Right cardiac atrium (tissue), 5 donors: ENCODE data around the gene CDH12. TPM values are rescaled to one million over a fixed set of nuclear protein-coding genes. Genes with fewer than 3 reads are reported as not detected.

Experiments
- ATAC-seq, 2 donors: fragments of 200-7000 bp; cut with Tn5 transposase; one replicate each; pipeline versions ENCODE4 v1.8.0 to v1.9.1; 2020; ENCODE audit warnings: moderate library complexity in 2 of 2, mild to moderate bottlenecking in 1 of 2
- DNase-seq, 3 donors: peaks; one replicate each; pipeline ENCODE4 v3.0.0-alpha.2; 2020
- H3K27ac ChIP-seq: one replicate; pipeline ENCODE4 v1.5.1; 2013; ENCODE audit warnings: mild to moderate bottlenecking, low read length, control low read depth, moderate library complexity
- H3K27me3 ChIP-seq: one replicate; pipeline ENCODE4 v1.6.1; 2013; ENCODE audit not compliant: control insufficient read depth, insufficient read depth
- H3K4me1 ChIP-seq: one replicate; pipeline ENCODE4 v1.6.1; 2013; ENCODE audit warnings: low read length; ENCODE audit not compliant: control insufficient read depth, insufficient read depth
- H3K4me3 ChIP-seq: one replicate; pipeline ENCODE4 v1.5.1; 2013; ENCODE audit warnings: low read length, control low read depth
- H3K9me3 ChIP-seq: one replicate; pipeline ENCODE4 v1.6.1; 2013; ENCODE audit warnings: low read length; ENCODE audit not compliant: control insufficient read depth
- WGBS: extraction: QIAGEN DNeasy Blood & Tissue Kit; methylation state at CpG from one replicate; pipeline ENCODE4 v1.1.7; 2013; 5-methylcytosine and 5-hydroxymethylcytosine counted together
- intact Hi-C, 4 donors: fragments of 100-400 bp; cut with DNase I; formaldehyde crosslinking; loops; one replicate each; pipeline versions ENCODE4 v1.11.0 to v1.14.0; 2022 to 2023
- polyA plus RNA-seq: library from polyadenylated mRNA; stranded (reverse); fragments of 200-250 nt; gene quantifications from one replicate; pipeline ENCODE4 v1.2.3, GENCODE V29; 2013
- total RNA-seq, 4 donors: library from RNA; stranded (reverse); fragmentation: NEBNext Ultra II Directional; extraction: Animal tissue kit (Norgen Biotek cat#: 25700); gene quantifications; one replicate each; pipeline ENCODE4 v1.2.1, GENCODE V29; 2021
- donor health status: healthy with polysubstance abuse.
- donor health status: DM: no; HTN: yes; CAD: no.
- donor health status: DM: no; HTN: no; CAD: no.
- donor health status: DM: no; HTN: yes; CAD: no; lungs with severe emphysema.
- donor health status: DM: yes; HTN: yes; CAD: no.

Gene CDH12
- total and polyA plus RNA-seq, 5 donors = not detected

- DNase-seq (no peak), ATAC-seq (no peak)
- Histone ChIP-seq H3K27ac (no peak overlapping the region), H3K9me3 (no peaks in the 10 kb centered on the region), H3K4me3 (no peak overlapping the region), H3K4me1 (no peaks in the 10 kb centered on the region), H3K27me3 (no peaks in the 10 kb centered on the region)
- intact Hi-C loops = no loop called here
Observed at GRCh38 chr5:22651355-22651754, 201.8 kb downstream of the CDH12 start.

DNA sequence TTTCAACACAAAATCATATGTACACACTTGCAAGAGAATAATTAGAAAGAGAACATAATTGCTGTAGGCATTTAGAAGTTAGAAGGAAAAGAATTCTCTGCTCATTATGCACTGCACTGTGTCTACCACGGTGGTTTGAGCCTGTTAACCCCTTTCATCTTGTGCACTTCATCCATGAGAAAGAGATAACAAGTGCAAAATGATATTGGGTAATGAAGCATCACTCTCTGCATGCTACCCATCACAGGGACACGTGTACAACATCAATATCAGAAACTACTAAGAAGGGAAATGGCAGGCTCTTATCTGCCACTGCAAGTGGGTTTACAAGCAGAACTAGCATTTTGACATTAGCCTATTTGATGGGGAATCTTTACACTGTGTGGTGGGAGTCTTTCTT is 202.6 kb downstream of the CDH12 start:
- no peak overlapping the region for H3K4me3 ChIP-seq
- no peak for ATAC-seq
- DNase-seq = no peak
- H3K9me3 ChIP-seq = no peaks in the 10 kb centered on the region
- 22% methylated on average over 2 of the region's 2 CpGs for whole genome bisulfite sequencing
- H3K27ac ChIP-seq = no peak overlapping the region
- no peaks in the 10 kb centered on the region for H3K4me1 ChIP-seq
- no peaks in the 10 kb centered on the region for H3K27me3 ChIP-seq
- intact Hi-C loops = no loop called here

GRCh38 chr5:22649074-22649473 is 204.1 kb downstream of the CDH12 start:
- no peak for ATAC-seq
- H3K4me3 ChIP-seq = no peak overlapping the region
- H3K9me3 ChIP-seq = no peaks in the 10 kb centered on the region
- 55% methylated on average over 1 of the region's 1 CpG for WGBS
- DNase-seq = no peak
- H3K4me1 ChIP-seq = no peaks in the 10 kb centered on the region
- H3K27ac ChIP-seq = no peak overlapping the region
- no peaks in the 10 kb centered on the region for H3K27me3 ChIP-seq
- intact Hi-C loops = no loop called here

- WGBS = 51% methylated on average over 1 of the region's 1 CpG
- no peak for DNase-seq
- no peak for ATAC-seq
- H3K4me3 ChIP-seq = no peak overlapping the region
- intact Hi-C loops = no loop called here
- no peaks in the 10 kb centered on the region for H3K4me1 ChIP-seq
- H3K27ac ChIP-seq = no peak overlapping the region
- no peaks in the 10 kb centered on the region for H3K9me3 ChIP-seq
- H3K27me3 ChIP-seq = no peaks in the 10 kb centered on the region
Observed at GRCh38 chr5:22644859-22645258, 208.3 kb downstream of the CDH12 start.

- ATAC-seq (no peak), DNase-seq (no peak)
- WGBS = 79% methylated on average over 2 of the region's 2 CpGs
- Histone ChIP-seq H3K9me3 (no peaks in the 10 kb centered on the region), H3K27ac (no peak overlapping the region), H3K4me1 (no peaks in the 10 kb centered on the region), H3K4me3 (no peak overlapping the region), H3K27me3 (no peaks in the 10 kb centered on the region)
- intact Hi-C loops = no loop called here
Observed at GRCh38 chr5:22643356-22643755, 209.8 kb downstream of the CDH12 start.

- ATAC-seq = no peak
- WGBS = 37% methylated on average over 3 of the region's 3 CpGs
- no peaks in the 10 kb centered on the region for H3K4me1 ChIP-seq
- no peak overlapping the region for H3K4me3 ChIP-seq
- no peak overlapping the region for H3K27ac ChIP-seq
- intact Hi-C loops = no loop called here
- H3K9me3 ChIP-seq = peaks cover 2% of the 10 kb centered on the region
- H3K27me3 ChIP-seq = no peaks in the 10 kb centered on the region
- DNase-seq = no peak
Observed at GRCh38 chr5:22631683-22632082, 221.5 kb downstream of the CDH12 start.

- intact Hi-C loops = no loop called here
- no peaks in the 10 kb centered on the region for H3K4me1 ChIP-seq
- ATAC-seq (no peak), DNase-seq (no peak)
- no peak overlapping the region for H3K27ac ChIP-seq
- H3K4me3 ChIP-seq = no peak overlapping the region
- no peaks in the 10 kb centered on the region for H3K27me3 ChIP-seq
- peaks cover 2% of the 10 kb centered on the region for H3K9me3 ChIP-seq
- WGBS = 80% methylated on average over 4 of the region's 4 CpGs
Observed at GRCh38 chr5:22627029-22627428, 226.1 kb downstream of the CDH12 start.

DNA sequence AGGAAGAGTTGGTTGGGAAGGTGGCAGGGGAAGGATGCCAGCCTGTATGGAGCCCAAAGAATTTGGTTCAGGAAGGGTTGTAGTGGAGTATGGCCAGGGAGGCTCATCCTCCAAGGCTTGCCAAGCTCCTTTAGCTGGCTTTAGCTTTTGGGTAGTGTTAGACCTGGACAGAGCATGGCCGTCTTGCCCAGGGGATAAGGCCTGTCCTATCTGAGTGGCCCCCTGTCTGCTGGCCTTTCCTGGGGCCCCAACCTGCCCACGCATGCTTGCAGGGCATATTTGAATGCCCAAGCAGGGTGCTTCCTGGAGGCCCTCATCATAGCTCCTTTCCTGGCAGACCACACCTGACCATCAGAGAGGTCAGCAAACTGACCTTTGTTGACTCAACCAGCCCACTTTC is 227.7 kb downstream of the CDH12 start:
- no peak for DNase-seq
- H3K9me3 ChIP-seq = no peaks in the 10 kb centered on the region
- H3K4me1 ChIP-seq = no peaks in the 10 kb centered on the region
- no peak overlapping the region for H3K4me3 ChIP-seq
- H3K27me3 ChIP-seq = no peaks in the 10 kb centered on the region
- intact Hi-C loops = no loop called here
- H3K27ac ChIP-seq = no peak overlapping the region
- peak in 1 of 2 donors; percentile 36 for ATAC-seq
- WGBS = 95% methylated on average over 2 of the region's 2 CpGs

DNA sequence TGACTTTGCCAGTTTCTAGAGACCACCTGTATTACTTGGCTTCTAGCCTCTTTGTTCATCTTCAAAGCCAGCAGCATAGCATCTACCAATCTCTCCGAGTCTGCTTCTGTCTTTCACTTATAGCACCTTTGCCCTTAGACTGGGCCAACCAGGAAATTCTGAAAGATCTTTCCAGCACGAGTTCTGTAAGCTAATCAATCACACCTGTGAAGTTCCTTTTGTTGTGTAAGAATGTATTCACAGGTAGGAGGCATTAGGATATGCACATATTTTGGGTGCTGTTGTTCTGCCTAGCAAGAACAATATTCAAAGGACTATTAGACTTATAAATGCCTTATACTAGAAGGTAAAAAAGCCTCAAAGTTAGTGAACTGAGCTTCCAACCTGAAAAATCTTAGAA is 232.1 kb downstream of the CDH12 start:
- intact Hi-C loops = no loop called here
- Histone ChIP-seq H3K27me3 (no peaks in the 10 kb centered on the region), H3K9me3 (no peaks in the 10 kb centered on the region), H3K27ac (no peak overlapping the region), H3K4me3 (no peak overlapping the region), H3K4me1 (no peaks in the 10 kb centered on the region)
- 16% methylated on average over 2 of the region's 2 CpGs for WGBS
- DNase-seq (no peak), ATAC-seq (no peak)

DNA sequence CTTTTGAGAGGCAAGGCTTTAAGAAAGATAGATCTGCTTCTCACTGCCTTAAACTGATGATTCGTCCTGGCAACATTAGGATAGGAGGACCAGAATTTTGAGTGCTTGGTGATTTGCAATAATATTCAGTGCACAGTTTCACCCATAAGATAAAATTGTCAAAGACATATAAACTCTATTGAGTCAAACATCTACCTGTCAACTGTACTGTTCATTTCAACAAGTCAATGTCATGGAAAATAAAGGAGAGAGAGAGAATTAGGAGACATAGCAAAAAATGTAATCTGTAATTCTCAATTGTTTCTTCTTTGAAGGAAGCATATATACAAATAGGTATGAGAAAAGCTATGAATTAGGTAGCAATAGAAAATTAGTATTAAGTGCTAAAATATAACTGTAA is 237.2 kb downstream of the CDH12 start:
- no peak for ATAC-seq

DNA sequence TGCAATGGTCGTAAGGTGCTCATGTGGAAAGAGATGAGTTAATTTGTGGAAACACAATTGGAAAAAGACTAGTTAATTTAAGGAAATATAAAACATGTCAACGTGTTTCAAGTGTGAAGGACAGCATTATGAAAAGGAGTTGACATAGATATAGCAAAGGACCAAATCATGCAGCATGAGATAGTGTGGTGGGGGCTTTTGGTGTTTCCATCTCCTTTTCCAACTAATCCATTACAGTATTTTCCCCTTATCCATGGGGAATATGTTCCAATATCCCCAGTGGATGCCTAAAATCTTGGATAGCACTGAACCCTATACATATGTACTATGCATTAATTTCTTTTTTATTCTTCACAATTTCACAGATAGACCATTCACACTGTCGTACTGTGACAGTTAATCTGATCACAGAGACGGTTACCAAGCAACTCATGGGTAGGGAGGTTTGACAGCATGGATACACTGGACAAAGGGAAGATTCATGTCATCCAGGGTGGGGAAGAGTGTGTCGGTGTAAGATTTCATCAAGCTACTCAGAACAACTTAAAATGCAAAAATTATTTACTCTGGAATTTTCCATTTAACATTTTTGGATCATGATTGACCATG is 238.6 kb downstream of the CDH12 start:
- Histone ChIP-seq H3K9me3 (no peaks in the 10 kb centered on the region), H3K27ac (no peak overlapping the region), H3K27me3 (no peaks in the 10 kb centered on the region), H3K4me1 (no peaks in the 10 kb centered on the region), H3K4me3 (no peak overlapping the region)
- WGBS = 53% methylated on average over 5 of the region's 5 CpGs
- intact Hi-C loops = no loop called here
- DNase-seq = no peak
- ATAC-seq = no peak

More for the DNA sequence above, 237.2 kb downstream of the CDH12 start:
- no peak overlapping the region for H3K27ac ChIP-seq
- no peak for DNase-seq
- H3K9me3 ChIP-seq = no peaks in the 10 kb centered on the region
- no peaks in the 10 kb centered on the region for H3K27me3 ChIP-seq
- no peak overlapping the region for H3K4me3 ChIP-seq
- no peaks in the 10 kb centered on the region for H3K4me1 ChIP-seq
- WGBS = 52% methylated on average over 1 of the region's 1 CpG
- intact Hi-C loops = no loop called here

- WGBS = 83% methylated on average over 1 of the region's 1 CpG
- no peaks in the 10 kb centered on the region for H3K4me1 ChIP-seq
- no peak overlapping the region for H3K27ac ChIP-seq
- ATAC-seq (no peak), DNase-seq (no peak)
- intact Hi-C loops = no loop called here
- no peaks in the 10 kb centered on the region for H3K27me3 ChIP-seq
- no peak overlapping the region for H3K4me3 ChIP-seq
- H3K9me3 ChIP-seq = no peaks in the 10 kb centered on the region
Observed at GRCh38 chr5:22612928-22613327, 240.2 kb downstream of the CDH12 start.
